B cell (primary cell): ENCODE results near the gene WNT1. TPM values are rescaled to one million over a fixed set of nuclear protein-coding genes. Genes with fewer than 3 reads are reported as not detected.

Experiments
- ATAC-seq: fragments of 200-7000 bp; cut with Tn5 transposase; one replicate; pipeline ENCODE4 v1.10.0; 2021; ENCODE audit warnings: low read depth, mild to moderate bottlenecking, moderate number of reproducible peaks, moderate library complexity
- CTCF ChIA-PET: fragments of 350-600 bp; sonication (Branson Sonifier 250); formaldehyde crosslinking; loops from one replicate; lab custom pipeline; 2021; ENCODE audit warnings: antibody characterized with exemption, inconsistent platforms; lab: Charles Lee
- POLR2A ChIA-PET: fragments of 350-600 bp; sonication (Branson Sonifier 250); formaldehyde crosslinking; loops from one replicate; lab custom pipeline; 2021; ENCODE audit warnings: antibody characterized with exemption; lab: Charles Lee
- DNase-seq: peaks from one replicate; pipeline ENCODE4 v3.0.0; 2013
- H2AFZ ChIP-seq: 2 replicates; pipeline ENCODE4 v1.6.1; 2012; ENCODE audit warnings: mild to moderate bottlenecking, low read depth, low read length; ENCODE audit not compliant: insufficient read depth, poor library complexity, severe bottlenecking
- H3K27ac ChIP-seq, 2 donors: 1 replicate in 1 of 2; 2 replicates in 1 of 2; pipeline ENCODE4 v1.5.1; 2012 to 2013; ENCODE audit warnings: low read length in 2 of 2, mild to moderate bottlenecking in 2 of 2, moderate library complexity in 1 of 2
- H3K27me3 ChIP-seq, 4 experiments: fragments of 200-600 bp in 1 of 4; sonication (generic) in 1 of 4; replicated peaks in 1 of 4; 1 replicate in 2 of 4; 2 replicates in 2 of 4; pipeline versions ENCODE4 v1.6.1 to v1.7.0; 2013 to 2016; ENCODE audit warnings: low read length in 3 of 4, mild to moderate bottlenecking in 2 of 4, mixed read lengths in 1 of 4, moderate library complexity in 1 of 4; ENCODE audit not compliant: insufficient read depth in 4 of 4, control insufficient read depth in 3 of 4; ENCODE audit errors: control extremely low read depth in 1 of 4
- H3K36me3 ChIP-seq, 2 experiments: replicated peaks in 1 of 2; 1 replicate in 1 of 2; 2 replicates in 1 of 2; pipeline versions ENCODE4 v1.6.1 to v1.7.1; 2013; ENCODE audit warnings: low read length in 1 of 2; ENCODE audit not compliant: insufficient read depth in 2 of 2, control insufficient read depth in 1 of 2; ENCODE audit errors: control extremely low read depth in 1 of 2, extremely low read depth in 1 of 2
- H3K4me1 ChIP-seq, 2 donors: fragments of 200-600 bp in 1 of 2; sonication (generic) in 1 of 2; 1 replicate in 1 of 2; 2 replicates in 1 of 2; pipeline versions ENCODE4 v1.5.1 to v1.6.1; 2013 to 2017; ENCODE audit warnings: low read length in 2 of 2; ENCODE audit not compliant: control insufficient read depth in 2 of 2, insufficient read depth in 2 of 2
- H3K4me2 ChIP-seq: replicated peaks from 2 replicates; pipeline ENCODE3; 2012; ENCODE audit warnings: mild to moderate bottlenecking, low read depth, low read length; ENCODE audit not compliant: poor library complexity, severe bottlenecking
- H3K4me3 ChIP-seq, 5 experiments: fragments of 200-600 bp in 1 of 5; sonication (generic) in 1 of 5; 1 replicate in 3 of 5; 2 replicates in 2 of 5; pipeline versions ENCODE4 v1.5.1 to v1.7.0; 2011 to 2016; ENCODE audit warnings: low read length in 4 of 5, mild to moderate bottlenecking in 4 of 5, low read depth in 2 of 5, control low read depth in 1 of 5, moderate library complexity in 1 of 5; ENCODE audit not compliant: insufficient read depth in 1 of 5; ENCODE audit errors: control extremely low read depth in 1 of 5, extremely low read depth in 1 of 5
- H3K79me2 ChIP-seq: fragments of 200-600 bp; sonication (generic); one replicate; pipeline ENCODE4 v1.6.0; 2016; ENCODE audit warnings: low read length; ENCODE audit not compliant: control insufficient read depth, insufficient read depth
- H3K9ac ChIP-seq: fragments of 200-600 bp; sonication (generic); 2 replicates; pipeline ENCODE4 v1.6.1; 2017; ENCODE audit warnings: mild to moderate bottlenecking, low read length, moderate library complexity
- H3K9me3 ChIP-seq, 3 donors: one replicate each; pipeline versions ENCODE4 v1.6.1 to v1.7.1; 2013; ENCODE audit warnings: low read length in 2 of 3; ENCODE audit not compliant: control insufficient read depth in 2 of 3, insufficient read depth in 1 of 3; ENCODE audit errors: control extremely low read depth in 1 of 3
- H4K20me1 ChIP-seq: 2 replicates; pipeline ENCODE4 v1.6.0; 2012; ENCODE audit warnings: mild to moderate bottlenecking, low read length; ENCODE audit not compliant: insufficient read depth, control insufficient read depth, poor library complexity, severe bottlenecking
- H3K27ac Mint-ChIP-seq: one replicate; pipeline ENCODE4 v1.8.0; 2021; ENCODE audit warnings: mixed read lengths
- H3K27me3 Mint-ChIP-seq: one replicate; pipeline ENCODE4 v1.8.0; 2021; ENCODE audit warnings: mixed read lengths
- H3K4me1 Mint-ChIP-seq: one replicate; pipeline ENCODE4 v1.8.0; 2021; ENCODE audit warnings: mixed read lengths
- H3K4me3 Mint-ChIP-seq: one replicate; pipeline ENCODE4 v1.8.0; 2021; ENCODE audit warnings: mixed read lengths
- H3K9me3 Mint-ChIP-seq: one replicate; pipeline ENCODE4 v1.8.0; 2022; ENCODE audit warnings: mixed read lengths; ENCODE audit not compliant: insufficient read depth
- CTCF ChIP-seq: fragments of 200-600 bp; IDR thresholded peaks from one replicate; pipeline ENCODE4 v1.8.0; 2022; ENCODE audit warnings: antibody characterized with exemption, mild to moderate bottlenecking
- EZH2 ChIP-seq: IDR thresholded peaks from 2 replicates; pipeline ENCODE4 v1.6.1; 2012; ENCODE audit warnings: borderline replicate concordance, low read depth, mild to moderate bottlenecking, moderate library complexity, low read length; ENCODE audit not compliant: insufficient read depth, poor library complexity, severe bottlenecking
- WGBS: methylation state at CpG from one replicate; pipeline ENCODE4 v1.1.5; 2013; ENCODE audit warnings: missing lambda C conversion rate; ENCODE audit not compliant: insufficient coverage; 5-methylcytosine and 5-hydroxymethylcytosine counted together
- intact Hi-C: fragments of 100-400 bp; cut with micrococcal nuclease; formaldehyde crosslinking; loops from one replicate; pipeline ENCODE4 v1.10.0; 2022
- polyA plus RNA-seq: library from polyadenylated mRNA; depleted of rRNA; stranded (reverse); fragments of >200 nt; gene quantifications from 2 replicates; pipeline ENCODE4 v1.2.3, GENCODE V29; 2012
- total RNA-seq, 2 donors: library from RNA; stranded (reverse); fragments of 120-200 nt in 1 of 2; gene quantifications; 1 replicate in 1 of 2; 2 replicates in 1 of 2; pipeline versions ENCODE4 v1.2.3 to v1.2.4, GENCODE V29; 2013 to 2022

The WNT1 gene
- total and polyA plus RNA-seq, 2 donors (not counting 1 experiment from before 2014, with no cell fraction given), result 0.55 TPM; not detected in 1

- intact Hi-C loops, result no loop called here
- no peaks in the 10 kb centered on the region for H3K9me3 Mint-ChIP-seq
- Histone ChIP-seq H3K27me3 (peaks cover 2 to 69% (median 54%) of the 10 kb centered on the region in 4 experiments), H3K79me2 (no peaks in the 10 kb centered on the region), H3K36me3 (no peaks in the 10 kb centered on the region), H4K20me1 (peaks cover 27% of the 10 kb centered on the region), H3K4me2 (peak overlapping the region; percentile 76), H3K4me1 (peaks cover 46 to 51% of the 10 kb centered on the region in 2 donors), H2AFZ (no peak overlapping the region), H3K4me3 (no peak overlapping the region), H3K27ac (no peak overlapping the region), H3K9me3 (peaks cover 0 to 25% (median 0%) of the 10 kb centered on the region in 3 donors), H3K9ac (no peak overlapping the region)
- no peak for DNase-seq
- ChIA-PET POLR2A (no interaction called here), CTCF (interaction anchor here (1.1 to 7.2 kb wide), 3 partner anchors 7 to 16 kb away, joined by 3 to 71 read pairs (median 6); partner anchors contain the start of genes ARF3 and WNT1)
- peaks cover 45% of the 10 kb centered on the region for H3K4me1 Mint-ChIP-seq
- no peak overlapping the region for H3K27ac Mint-ChIP-seq
- no peak for TF ChIP-seq CTCF
- no peak for TF ChIP-seq EZH2
- ATAC-seq, result no peak
- no peak overlapping the region for H3K4me3 Mint-ChIP-seq
- 9% methylated on average over 23 of the region's 23 CpGs for WGBS
- H3K27me3 Mint-ChIP-seq, result peaks cover 62% of the 10 kb centered on the region
Observed at GRCh38 chr12:48972213-48972951, 5.7 kb upstream of the WNT1 start.

GRCh38 chr12:48972952-48973483 is 5.1 kb upstream of the WNT1 start:
- TF ChIP-seq EZH2 (no peak), CTCF (no peak)
- DNase-seq (no peak), ATAC-seq (no peak)
- Mint-ChIP-seq H3K4me3 (no peak overlapping the region), H3K27me3 (peaks cover 68% of the 10 kb centered on the region), H3K4me1 (peaks cover 51% of the 10 kb centered on the region), H3K9me3 (no peaks in the 10 kb centered on the region), H3K27ac (no peak overlapping the region)
- no peak overlapping the region for H3K4me2 ChIP-seq
- peaks cover 0 to 28% (median 0%) of the 10 kb centered on the region in 3 donors for H3K9me3 ChIP-seq
- ChIA-PET CTCF (interaction anchor here (1.3 to 1.4 kb wide), 2 partner anchors 15 to 21 kb away, joined by 4 to 6 read pairs; no protein-coding TSS in a partner anchor), POLR2A (no interaction called here)
- H3K27me3 ChIP-seq, result peaks cover 2 to 75% (median 57%) of the 10 kb centered on the region in 4 experiments
- H3K4me3 ChIP-seq, result no peak overlapping the region
- H3K4me1 ChIP-seq, result peaks cover 52 to 57% of the 10 kb centered on the region in 2 donors
- no peaks in the 10 kb centered on the region for H3K79me2 ChIP-seq
- H4K20me1 ChIP-seq, result peaks cover 27% of the 10 kb centered on the region
- no peak overlapping the region for H2AFZ ChIP-seq
- H3K9ac ChIP-seq, result no peak overlapping the region
- H3K36me3 ChIP-seq, result no peaks in the 10 kb centered on the region
- intact Hi-C loops, result no loop called here
- 35% methylated on average over 3 of the region's 3 CpGs for WGBS
- H3K27ac ChIP-seq, result no peak overlapping the region
